Hair follicular keratinocyte (primary cell): ENCODE data around the gene RNF4. TPM values are rescaled to one million over a fixed set of nuclear protein-coding genes. Genes with fewer than 3 reads are reported as not detected.

ENCODE experiments used
- total RNA-seq: library from RNA; depleted of rRNA; stranded (reverse); fragments of >200 nt; gene quantifications from 2 replicates; pipeline ENCODE4 v1.2.3, GENCODE V29; 2015

The RNF4 gene
- 39.4 and 48.9 TPM in 2 replicates for total RNA-seq

GRCh38 chr4:2468456-2469191 is at the start of gene RNF4:
TSS of gene RNF4 (plus strand) at chr4:2469106. CDS start at chr4:2490494, 21,388 bp downstream.

GRCh38 chr4:2536193-2537010 is 67.5 kb downstream of the RNF4 start, which contains the start of gene FAM193A:
TSS of gene FAM193A (plus strand) at chr4:2536647. CDS start at chr4:2536916, 269 bp downstream.

Other genes with a start within 250 kb of the RNF4 start
- 6.6 and 13.5 TPM in 2 replicates for gene HAUS3, start 227.0 kb upstream of the RNF4 start, total RNA-seq
- gene POLN, start 227.0 kb upstream of the RNF4 start, total RNA-seq = 0.53 and 0.78 TPM in 2 replicates
- 18.6 and 39.8 TPM in 2 replicates for gene MXD4, start 207.0 kb upstream of the RNF4 start, total RNA-seq
- 0.23 and 0.31 TPM in 2 replicates for gene ZFYVE28, start 50.5 kb upstream of the RNF4 start, total RNA-seq
- gene CFAP99, start 50.2 kb upstream of the RNF4 start, total RNA-seq = not detected in 2 replicates
- gene FAM193A, start 67.5 kb downstream of the RNF4 start, total RNA-seq = 8.9 and 10.2 TPM in 2 replicates